RPMI7951 (cell line): ENCODE results near the gene TDRD12. TPM values are rescaled to one million over a fixed set of nuclear protein-coding genes. Genes with fewer than 3 reads are reported as not detected.
"Not testable (repeated sequence)": the region's sequence is repeated elsewhere in the genome, so short reads cannot be mapped to it uniquely, and the experiment has no call there.

Experiments
- DNase-seq: peaks from one replicate; pipeline ENCODE4 v3.0.0-alpha.2; 2012; ENCODE audit warnings: low read depth
- total RNA-seq: library from RNA; depleted of rRNA; stranded (reverse); fragments of >200 nt; shearing (Covaris generic); gene quantifications from 2 replicates; pipeline ENCODE4 v1.2.3, GENCODE V29; 2014

Gene TDRD12
- total RNA-seq, 1 experiment from 2014 or later = not detected

DNA sequence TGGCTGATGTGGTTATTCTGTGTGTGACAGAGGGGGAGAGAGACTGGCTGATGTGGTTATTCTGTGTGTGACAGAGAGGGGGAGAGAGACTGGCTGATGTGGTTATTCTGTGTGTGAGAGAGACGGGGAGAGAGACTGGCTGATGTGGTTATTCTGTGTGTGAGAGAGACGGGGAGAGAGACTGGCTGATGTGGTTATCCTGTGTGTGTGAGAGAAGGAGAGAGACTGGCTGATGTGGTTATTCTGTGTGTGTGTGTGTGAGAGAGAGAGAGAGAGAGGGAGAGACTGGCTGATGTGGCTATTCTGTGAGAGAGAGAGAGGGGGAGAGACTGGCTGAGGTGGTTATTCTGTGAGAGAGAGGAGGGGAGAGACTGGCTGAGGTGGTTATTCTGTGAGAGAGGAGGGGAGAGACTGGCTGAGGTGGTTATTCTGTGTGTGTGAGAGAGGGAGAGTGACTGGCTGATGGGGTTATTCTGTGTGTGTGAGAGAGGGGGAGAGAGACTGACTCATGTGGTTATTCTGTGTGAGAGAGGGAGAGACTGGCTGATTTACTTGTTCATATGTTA lies 27.1 kb downstream of the TDRD12 start:
- DNase-seq = not testable (repeated sequence)

- DNase-seq = no peak
Measured at GRCh38 chr19:32748497-32748896, 28.9 kb downstream of the TDRD12 start.

- DNase-seq = no peak
Measured at GRCh38 chr19:32748948-32749347, 29.4 kb downstream of the TDRD12 start.

DNA sequence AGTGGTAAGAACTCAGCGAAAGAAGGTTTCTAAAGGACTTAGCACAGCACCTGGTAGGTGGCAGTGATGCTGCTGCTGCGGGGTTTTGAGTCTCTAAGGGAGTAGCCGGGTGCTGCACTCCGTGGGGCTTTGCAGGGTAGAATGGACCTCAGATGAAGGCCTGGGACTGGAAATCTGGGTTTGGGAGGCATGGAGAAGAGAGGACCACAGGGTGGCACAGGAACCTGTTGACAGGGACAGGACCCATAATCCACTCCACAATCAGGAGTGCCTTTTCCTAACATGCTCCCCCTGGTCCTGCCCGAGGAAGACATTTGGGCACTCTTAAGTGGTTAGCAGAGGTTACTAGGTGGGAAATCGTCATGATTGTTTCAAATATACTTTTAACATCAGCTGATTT lies 29.8 kb downstream of the TDRD12 start:
- no peak for DNase-seq

GRCh38 chr19:32750441-32751055 lies 31.0 kb downstream of the TDRD12 start:
- no peak for DNase-seq

DNA sequence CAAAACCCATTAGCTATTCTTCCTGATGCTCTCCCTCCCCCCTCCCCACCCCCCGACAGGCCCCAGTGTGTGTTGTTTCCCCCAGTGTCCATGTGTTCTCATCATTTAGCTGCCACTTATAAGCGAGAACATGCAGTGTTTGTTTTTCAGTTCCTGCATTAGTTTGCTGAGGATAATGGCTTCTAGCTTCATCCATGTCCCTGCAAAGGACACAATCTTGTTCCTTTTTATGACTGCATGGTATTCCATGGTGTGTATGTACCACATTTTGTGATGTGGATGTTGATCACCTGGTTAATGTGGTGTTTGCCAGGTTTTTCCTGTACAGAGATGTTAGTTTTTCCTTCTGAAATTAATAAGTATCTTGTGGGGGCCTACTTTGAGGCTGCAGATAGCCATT lies 31.5 kb downstream of the TDRD12 start:
- no peak for DNase-seq

GRCh38 chr19:32757189-32757588 lies 37.6 kb downstream of the TDRD12 start:
- no peak for DNase-seq

GRCh38 chr19:32765365-32765764 lies 45.8 kb downstream of the TDRD12 start:
- not testable (repeated sequence) for DNase-seq

GRCh38 chr19:32767951-32768679 lies 48.5 kb downstream of the TDRD12 start:
- no peak for DNase-seq

GRCh38 chr19:32771596-32771995 lies 52.0 kb downstream of the TDRD12 start:
- DNase-seq = no peak

- DNase-seq = no peak
Measured at GRCh38 chr19:32773126-32773525, 53.6 kb downstream of the TDRD12 start.

DNA sequence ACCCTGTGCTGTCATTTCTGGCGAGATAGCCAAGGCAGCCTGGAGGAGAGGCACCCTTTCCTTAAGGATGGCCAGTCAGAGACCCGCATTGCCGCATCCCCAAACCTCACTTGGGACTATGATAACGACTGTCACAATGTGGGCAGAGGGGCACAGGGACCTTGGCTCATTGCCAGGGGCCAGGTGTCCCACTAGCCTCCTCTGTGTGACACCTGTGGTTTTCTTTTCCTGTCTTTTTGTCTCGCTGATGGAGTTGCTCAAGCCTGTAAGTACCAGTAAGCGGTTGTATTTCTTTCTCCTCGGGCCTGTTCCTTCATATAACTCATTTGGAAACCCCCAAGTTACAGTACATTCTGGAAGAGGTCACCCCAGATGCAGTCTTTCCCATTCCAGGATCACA lies 59.5 kb downstream of the TDRD12 start:
- no peak for DNase-seq

GRCh38 chr19:32781280-32781679 lies 61.7 kb downstream of the TDRD12 start:
- DNase-seq = no peak

DNA sequence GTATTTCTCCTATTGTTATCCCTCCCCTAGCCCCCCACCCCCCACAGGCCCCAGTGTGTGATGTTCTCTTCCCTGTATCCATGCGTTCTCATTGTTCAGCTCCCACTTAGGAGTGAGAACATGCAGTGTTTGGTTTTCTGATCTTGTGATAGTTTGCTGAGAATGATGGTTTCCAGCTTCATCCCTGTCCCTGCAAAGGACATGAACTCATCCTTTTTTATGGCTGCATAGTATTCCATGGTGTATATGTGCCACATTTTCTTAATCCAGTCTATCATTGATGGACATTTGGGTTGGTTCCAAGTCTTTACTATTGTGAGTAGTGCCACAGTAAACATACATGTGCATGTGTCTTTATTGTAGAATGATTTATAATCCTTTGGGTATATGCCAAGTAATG lies 62.5 kb downstream of the TDRD12 start:
- DNase-seq = not testable (repeated sequence)

DNA sequence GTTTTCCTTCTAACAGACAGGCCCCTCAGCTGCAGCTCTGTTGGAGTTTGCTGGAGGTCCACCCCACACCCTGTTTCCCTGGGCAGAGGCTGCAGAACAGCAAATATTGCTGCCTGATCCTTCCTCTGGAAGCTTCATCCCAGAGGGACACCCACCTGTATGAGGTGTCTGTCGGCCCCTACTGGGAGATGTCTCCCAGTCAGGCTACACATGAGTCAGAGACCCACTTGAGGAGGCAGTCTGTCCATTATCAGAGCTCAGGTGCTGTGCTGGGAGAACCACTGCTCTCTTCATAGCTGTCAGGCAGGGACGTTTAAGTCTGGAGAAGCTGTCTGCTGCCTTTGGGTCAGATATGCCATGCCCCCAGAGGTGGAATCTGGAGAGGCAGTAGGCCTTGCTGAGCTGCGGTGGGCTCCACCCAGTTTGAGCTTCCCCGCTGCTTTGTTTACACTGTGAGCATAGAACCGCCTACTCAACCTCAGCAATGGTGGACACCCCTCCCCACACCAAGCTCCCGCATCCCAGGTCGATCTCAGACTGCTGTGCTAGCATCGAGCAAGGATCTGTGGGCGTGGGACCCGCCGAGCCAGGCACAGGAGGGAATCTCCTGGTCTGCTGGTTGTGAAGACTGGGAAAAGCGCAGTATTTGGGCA lies 67.7 kb downstream of the TDRD12 start:
- DNase-seq = not testable (repeated sequence)

DNA sequence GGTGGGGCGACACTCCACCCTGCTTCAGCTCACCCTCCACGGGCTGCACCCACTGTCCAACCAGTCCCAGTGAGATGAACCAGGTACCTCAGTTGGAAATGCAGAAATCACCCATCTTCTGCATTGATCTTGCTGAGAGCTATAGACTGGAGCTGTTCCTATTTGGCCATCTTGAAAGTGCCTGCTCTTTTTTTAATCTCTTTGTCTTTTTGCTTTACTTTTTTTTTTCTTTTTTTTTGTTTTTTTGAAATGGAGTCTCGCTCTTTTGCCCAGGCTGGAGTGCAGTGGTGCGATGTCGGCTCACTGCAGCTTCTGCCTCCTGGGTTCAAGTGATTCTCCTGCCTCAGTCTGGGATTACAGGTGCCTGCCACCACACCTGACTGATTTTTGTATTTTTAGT lies 68.3 kb downstream of the TDRD12 start:
- not testable (repeated sequence) for DNase-seq

GRCh38 chr19:32789429-32789828 lies 69.9 kb downstream of the TDRD12 start:
- no peak for DNase-seq

- no peak for DNase-seq
Measured at GRCh38 chr19:32798201-32798600, 78.6 kb downstream of the TDRD12 start.

GRCh38 chr19:32800191-32800590 lies 80.6 kb downstream of the TDRD12 start:
- DNase-seq = no peak

DNA sequence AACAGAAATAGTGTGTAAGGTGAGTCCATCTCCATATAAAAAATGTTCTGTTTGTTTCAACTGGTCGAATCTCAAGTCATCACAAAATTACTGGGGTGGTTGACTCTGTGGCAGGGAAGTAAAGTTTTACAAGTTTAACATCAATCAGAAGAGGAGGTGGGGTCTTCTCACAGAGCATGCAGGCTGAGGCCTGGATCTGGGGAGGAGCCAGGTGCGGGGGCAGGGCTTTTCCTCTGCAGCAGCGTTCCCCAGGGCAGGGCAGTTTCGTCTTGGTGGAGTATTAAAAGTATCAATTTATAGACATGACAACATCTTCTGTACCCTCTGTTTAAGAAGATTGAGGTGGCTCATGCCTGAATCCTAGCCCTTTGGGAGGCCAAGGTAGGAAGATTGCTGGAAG lies 81.2 kb downstream of the TDRD12 start:
- no peak for DNase-seq

- no peak for DNase-seq
Measured at GRCh38 chr19:32802840-32803239, 83.3 kb downstream of the TDRD12 start.

DNA sequence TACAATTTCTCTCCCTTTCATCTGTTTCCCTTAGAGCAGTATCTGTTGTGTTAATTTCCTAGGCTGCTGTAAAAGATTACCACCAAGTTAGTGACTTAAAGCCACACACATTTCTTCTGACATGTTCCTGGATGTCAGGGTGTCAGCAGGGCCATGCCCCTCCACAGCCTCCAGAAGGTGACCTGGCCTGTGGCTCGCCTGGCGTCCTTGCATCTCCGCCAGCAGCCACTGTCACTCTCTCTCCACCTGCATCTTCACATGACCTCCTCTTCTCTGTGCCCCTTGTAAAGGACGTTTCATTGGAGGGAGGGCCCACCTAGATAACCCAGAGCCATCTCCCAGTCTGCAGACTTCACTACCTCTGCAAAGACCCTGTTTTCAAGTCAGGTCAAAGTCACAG lies 88.7 kb downstream of the TDRD12 start:
- DNase-seq = no peak

GRCh38 chr19:32809254-32809653 lies 89.7 kb downstream of the TDRD12 start:
- DNase-seq = no peak
